ENCODE data around the gene ALDH1A1.

DNA sequence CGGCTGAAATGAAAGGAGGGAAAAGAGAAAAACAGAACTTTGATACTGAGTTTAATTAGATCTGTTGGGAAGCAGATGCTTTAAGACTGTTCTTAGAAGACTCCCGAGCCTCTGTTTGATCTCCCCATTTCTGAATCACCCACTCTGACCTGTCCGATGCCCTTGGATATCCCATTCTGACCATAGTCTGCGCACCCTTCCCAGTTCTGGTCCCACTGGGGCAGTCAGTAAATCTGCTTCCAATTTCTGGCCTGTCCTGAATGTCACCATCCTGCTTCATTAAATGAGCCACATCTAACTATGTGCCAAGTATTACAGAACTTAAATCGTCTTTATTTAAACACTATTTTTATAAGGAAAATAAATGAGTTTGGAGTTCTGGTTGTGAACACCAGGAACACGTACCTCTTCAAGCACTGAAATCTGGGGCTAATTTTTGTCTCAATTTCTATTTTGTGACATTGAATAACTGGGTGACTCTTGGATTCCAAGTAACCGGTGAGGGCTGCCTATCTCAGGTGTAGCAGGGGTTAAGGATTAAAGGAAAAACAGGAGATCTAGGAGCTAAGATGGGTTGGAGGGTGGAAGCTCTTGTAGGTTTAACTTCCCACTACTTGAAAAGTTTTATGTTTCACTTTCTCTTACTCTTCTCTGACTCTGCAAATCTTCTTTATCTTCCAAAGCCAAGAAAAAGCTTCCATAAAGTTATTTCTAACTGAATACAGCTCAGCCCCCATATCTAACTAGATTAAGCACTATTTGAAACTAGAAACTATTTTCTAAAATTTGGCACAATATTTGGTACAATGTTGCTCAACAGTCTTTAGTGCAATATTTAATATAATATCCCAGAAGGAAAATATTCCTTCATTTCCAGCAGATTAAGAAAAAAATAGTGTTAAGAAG is 40.1 kb downstream of the ALDH1A1 start:
- TF ChIP-seq EZH2 (IDR thresholded peaks at IDR 0.05; ENCODE audit: low read depth), result no peak
- TF ChIP-seq, protein P1, sequence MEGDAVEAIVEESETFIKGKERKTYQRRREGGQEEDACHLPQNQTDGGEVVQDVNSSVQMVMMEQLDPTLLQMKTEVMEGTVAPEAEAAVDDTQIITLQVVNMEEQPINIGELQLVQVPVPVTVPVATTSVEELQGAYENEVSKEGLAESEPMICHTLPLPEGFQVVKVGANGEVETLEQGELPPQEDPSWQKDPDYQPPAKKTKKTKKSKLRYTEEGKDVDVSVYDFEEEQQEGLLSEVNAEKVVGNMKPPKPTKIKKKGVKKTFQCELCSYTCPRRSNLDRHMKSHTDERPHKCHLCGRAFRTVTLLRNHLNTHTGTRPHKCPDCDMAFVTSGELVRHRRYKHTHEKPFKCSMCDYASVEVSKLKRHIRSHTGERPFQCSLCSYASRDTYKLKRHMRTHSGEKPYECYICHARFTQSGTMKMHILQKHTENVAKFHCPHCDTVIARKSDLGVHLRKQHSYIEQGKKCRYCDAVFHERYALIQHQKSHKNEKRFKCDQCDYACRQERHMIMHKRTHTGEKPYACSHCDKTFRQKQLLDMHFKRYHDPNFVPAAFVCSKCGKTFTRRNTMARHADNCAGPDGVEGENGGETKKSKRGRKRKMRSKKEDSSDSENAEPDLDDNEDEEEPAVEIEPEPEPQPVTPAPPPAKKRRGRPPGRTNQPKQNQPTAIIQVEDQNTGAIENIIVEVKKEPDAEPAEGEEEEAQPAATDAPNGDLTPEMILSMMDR (conservative IDR thresholded peaks at IDR 0.05), result no peak

Data from PC-9 (cell line).